RWPE1 (cell line): ENCODE data around the gene SNED1.
A peak's percentile ranks its signal among the peaks of the same experiment; 100 is the strongest.

Experiments used
- CTCF ChIA-PET: fragments of 350-600 bp; sonication (Branson Sonifier 250); formaldehyde crosslinking; extraction: SDS; loops from one replicate; lab custom pipeline; 2021; lab: Yijun Ruan, JAX
- POLR2A ChIA-PET: fragments of 400-600 bp; formaldehyde crosslinking; extraction: SDS; loops from one replicate; lab custom pipeline; 2020; ENCODE audit warnings: antibody characterized with exemption; ENCODE audit not compliant: low non-redundant PET; lab: Yijun Ruan, JAX
- DNase-seq: peaks from one replicate; pipeline ENCODE4 v3.0.0; 2012; ENCODE audit warnings: low spot score
- H3K27ac ChIP-seq: fragments of 450-650 bp; 2 replicates; pipeline ENCODE4 v1.5.1; 2017
- TF ChIP-seq, protein P1 (sequence below): fragments of 450-650 bp; conservative IDR thresholded peaks from 2 replicates; pipeline ENCODE4 v1.5.1; 2017; ENCODE audit warnings: low read depth, mild to moderate bottlenecking

The SNED1 gene

DNA sequence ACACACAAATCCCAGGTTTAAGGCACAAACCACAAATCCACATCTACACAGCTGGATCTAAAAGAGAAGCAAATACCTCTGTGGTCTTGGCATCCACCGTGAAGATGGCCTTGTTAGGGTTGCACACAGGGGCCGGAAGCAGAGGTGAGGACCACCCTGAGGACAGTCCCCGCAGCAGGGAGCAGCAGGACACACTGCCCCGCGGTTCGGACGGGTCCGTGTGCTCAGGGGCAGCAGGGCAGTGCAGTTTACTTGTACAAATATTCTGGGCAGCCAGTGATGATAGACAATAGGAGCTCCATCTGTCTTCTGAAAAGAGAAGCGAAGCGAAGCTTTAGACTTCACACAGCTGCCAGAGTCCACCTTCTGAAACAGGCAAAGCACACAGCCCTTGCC is 142.0 kb downstream of the SNED1 start:
- TF ChIP-seq, protein P1, sequence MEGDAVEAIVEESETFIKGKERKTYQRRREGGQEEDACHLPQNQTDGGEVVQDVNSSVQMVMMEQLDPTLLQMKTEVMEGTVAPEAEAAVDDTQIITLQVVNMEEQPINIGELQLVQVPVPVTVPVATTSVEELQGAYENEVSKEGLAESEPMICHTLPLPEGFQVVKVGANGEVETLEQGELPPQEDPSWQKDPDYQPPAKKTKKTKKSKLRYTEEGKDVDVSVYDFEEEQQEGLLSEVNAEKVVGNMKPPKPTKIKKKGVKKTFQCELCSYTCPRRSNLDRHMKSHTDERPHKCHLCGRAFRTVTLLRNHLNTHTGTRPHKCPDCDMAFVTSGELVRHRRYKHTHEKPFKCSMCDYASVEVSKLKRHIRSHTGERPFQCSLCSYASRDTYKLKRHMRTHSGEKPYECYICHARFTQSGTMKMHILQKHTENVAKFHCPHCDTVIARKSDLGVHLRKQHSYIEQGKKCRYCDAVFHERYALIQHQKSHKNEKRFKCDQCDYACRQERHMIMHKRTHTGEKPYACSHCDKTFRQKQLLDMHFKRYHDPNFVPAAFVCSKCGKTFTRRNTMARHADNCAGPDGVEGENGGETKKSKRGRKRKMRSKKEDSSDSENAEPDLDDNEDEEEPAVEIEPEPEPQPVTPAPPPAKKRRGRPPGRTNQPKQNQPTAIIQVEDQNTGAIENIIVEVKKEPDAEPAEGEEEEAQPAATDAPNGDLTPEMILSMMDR = no peak
- no peak for DNase-seq
- ChIA-PET CTCF (interaction anchor here (0.6 kb wide), 1 partner anchor 282 kb away, joined by 3 read pairs; no protein-coding TSS in a partner anchor), POLR2A (no interaction called here)
- peak overlapping the region; percentile 25 for H3K27ac ChIP-seq

DNA sequence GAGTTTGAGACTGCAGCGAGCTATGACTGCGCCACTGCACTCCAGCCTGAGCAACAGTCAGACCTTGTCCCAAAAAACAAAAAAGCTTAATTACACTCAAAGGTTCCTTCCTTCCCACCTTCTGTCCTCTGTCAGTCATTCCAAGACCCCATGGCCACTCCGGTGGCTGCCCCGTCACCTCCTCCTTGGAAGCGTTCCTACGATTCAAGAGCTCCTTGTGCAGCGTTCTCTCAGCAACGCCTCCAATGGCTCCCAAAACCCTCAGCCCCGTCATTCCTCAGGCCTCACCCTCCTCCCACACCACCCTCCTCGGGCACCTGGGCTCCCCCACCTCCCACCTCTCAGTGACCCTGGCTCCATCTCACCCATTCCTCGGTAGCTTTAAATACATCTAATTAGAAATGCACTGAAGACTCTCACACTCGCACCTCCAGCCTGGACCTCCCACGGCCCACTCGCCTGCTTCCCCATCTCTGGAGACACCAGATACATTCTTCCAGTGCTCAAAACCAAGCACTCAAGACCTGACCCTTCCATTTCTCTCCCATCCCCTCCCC is 142.9 kb downstream of the SNED1 start:
- peak overlapping the region; percentile 25 for H3K27ac ChIP-seq
- CTCF ChIA-PET = interaction anchor here (0.6 kb wide), 1 partner anchor 283 kb away, joined by 3 read pairs; no protein-coding TSS in a partner anchor
- DNase-seq = no peak
- POLR2A ChIA-PET = no interaction called here
- TF ChIP-seq, protein P1 = no peak

DNA sequence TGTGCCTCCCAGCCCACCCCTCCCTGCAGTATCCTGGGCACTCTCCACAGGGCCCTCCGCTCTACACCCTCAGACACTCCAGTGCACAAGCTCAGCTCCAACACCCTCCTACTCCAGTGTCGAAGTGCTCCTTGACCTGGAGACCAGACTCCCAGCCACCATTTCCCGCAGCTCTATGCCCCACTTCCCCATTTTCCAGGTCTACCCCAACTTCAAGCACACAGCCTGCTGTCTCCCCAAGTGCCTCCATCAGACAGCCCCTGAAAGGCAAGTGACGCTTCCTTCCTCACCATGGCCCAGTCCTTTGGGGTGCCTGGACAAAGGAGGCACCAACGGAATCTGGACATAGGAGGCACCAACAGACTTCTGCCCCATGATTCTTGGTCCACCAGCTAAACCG is 143.6 kb downstream of the SNED1 start:
- ChIA-PET POLR2A (no interaction called here), CTCF (no interaction called here)
- no peak overlapping the region for H3K27ac ChIP-seq
- no peak for DNase-seq
- TF ChIP-seq, protein P1 = no peak

DNA sequence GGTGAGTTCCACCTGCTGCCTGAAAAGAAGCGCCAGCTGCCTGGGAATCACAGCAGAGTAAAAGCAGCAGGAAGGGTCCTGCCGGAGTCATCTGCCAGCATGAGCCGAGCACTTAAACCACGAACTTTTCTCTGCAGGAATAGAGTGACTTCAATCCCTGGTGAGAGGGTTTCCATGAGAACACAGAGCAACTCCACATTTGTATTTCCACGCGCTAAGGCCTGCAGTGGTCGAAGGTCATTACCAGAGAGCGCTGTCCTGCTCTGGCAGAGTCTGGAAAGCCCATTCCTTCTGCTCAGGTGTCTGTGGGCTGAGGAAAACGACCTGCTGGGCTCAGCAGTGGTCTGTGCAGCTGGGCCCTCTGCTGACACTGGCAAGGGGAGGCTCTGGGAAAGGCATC is 144.2 kb downstream of the SNED1 start:
- ChIA-PET POLR2A (no interaction called here), CTCF (no interaction called here)
- TF ChIP-seq, protein P1 = no peak
- no peak overlapping the region for H3K27ac ChIP-seq
- no peak for DNase-seq
